HG03175 (cell line): ENCODE measurements around the gene SLC29A2.
"Not testable (repeated sequence)": the region's sequence is repeated elsewhere in the genome, so short reads cannot be mapped to it uniquely, and the experiment has no call there.

Experiments used
- ATAC-seq: cut with Tn5 transposase; IDR thresholded peaks from one replicate; pipeline ENCODE4 v1.9.1; 2021; ENCODE audit warnings: mild to moderate bottlenecking, moderate library complexity; ENCODE audit not compliant: unreplicated experiment

The SLC29A2 gene

GRCh38 chr11:66386171-66387069 lies 14.9 kb upstream of the SLC29A2 start:
- ATAC-seq, result no peak

- ATAC-seq, result not testable (repeated sequence)
Measured at GRCh38 chr11:66384316-66384715, 12.8 kb upstream of the SLC29A2 start.

GRCh38 chr11:66380264-66380663 lies 8.7 kb upstream of the SLC29A2 start:
- ATAC-seq, result not testable (repeated sequence)

DNA sequence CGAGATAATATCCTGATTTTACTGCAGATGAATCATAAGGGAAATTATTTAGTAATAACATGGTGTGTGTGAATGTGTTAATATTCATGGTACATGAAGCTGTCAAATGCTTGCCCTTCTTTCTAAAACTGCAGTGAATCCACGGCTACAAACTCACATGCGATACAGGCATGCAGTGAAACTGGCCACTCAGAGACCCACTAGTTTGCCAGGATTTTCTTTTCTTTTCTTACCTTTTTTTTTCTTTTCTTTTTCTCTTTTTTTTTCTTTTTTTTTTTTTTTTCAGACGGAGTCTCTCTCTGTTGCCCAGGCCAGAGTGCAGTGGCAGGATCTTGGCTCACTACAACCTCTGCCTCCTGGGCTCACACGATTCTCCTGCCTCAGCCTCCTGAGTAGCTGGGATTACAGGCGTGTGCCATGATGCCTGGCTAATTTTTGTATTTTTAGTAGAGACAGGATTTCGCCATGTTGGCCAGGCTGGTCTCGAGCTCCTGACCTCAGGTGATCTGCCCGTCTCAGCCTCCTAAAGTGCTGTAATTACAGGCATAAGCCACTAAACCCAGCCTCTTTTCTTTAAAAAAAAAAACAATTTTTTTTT lies 2.2 kb upstream of the SLC29A2 start:
- ATAC-seq, result not testable (repeated sequence)

- no peak for ATAC-seq
Measured at GRCh38 chr11:66373265-66373664, 1.7 kb upstream of the SLC29A2 start.

- no peak for ATAC-seq
Measured at GRCh38 chr11:66369073-66369894, 2.3 kb downstream of the SLC29A2 start.

GRCh38 chr11:66368484-66368883 lies 3.1 kb downstream of the SLC29A2 start:
- ATAC-seq, result no peak

DNA sequence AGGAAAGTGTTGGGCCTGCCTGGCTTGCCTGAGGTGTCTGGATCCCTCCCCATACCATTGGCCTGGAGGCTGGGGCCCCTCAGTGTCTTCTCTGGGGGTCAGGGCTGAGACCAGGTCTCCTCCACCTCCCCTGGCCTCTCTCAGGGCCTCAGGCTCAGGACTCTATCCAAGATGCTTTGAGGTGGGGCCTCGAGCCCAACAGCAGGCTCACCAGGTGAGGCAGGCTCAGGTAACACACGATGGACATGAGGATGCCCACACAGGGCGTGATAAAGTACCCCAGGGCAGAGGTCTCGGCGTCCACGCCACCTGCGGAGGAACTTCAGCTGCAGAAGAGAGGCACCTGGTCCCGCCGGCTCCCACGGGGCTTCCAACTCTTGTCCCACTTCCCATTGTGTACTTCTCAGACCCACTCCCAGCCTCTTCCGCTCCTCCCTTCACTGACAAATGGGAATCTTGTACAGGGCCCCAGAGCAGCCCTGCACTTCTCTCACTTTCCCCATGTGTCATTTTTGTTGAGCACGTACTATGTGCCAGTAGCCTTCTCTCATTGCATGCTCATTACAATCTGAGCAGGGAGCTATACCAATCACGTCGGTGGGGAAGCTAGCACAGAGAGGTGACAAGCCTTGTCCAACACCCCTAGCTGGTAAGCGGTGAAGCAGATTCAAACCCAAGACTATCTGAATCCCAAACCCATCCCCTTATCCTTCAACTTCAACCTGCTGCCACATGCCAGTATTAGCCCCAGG lies 3.8 kb downstream of the SLC29A2 start:
- no peak for ATAC-seq

DNA sequence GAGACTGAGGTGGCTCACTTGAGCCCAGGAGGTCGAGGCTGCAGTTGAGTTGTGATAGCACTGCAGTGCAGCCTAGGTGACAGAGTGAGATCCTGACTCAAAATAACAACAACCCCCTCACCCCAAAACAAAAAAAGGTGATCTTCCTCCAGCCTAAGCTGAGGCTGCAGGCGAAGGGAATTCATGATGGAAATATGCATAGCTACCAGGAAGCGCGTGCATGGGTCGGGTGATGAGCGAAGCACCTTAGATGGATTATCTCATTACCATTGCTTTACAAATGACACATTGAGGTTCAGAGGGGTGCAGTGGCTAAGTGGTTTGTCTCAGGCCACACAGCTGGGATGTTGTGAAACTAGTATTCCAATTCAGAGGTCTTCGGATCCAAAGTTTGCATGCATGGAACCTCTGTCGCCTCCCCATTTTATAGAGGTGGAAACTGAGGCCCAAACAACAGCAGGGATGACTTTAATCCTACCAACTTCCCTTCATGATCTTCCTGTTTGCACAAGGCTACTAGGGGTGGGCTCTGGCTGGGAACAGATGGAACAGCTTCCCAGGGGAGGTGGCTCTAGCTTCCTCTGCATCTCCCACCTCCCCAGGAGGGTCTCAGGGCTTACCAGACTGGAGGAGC lies 4.6 kb downstream of the SLC29A2 start:
- no peak for ATAC-seq

- ATAC-seq, result no peak
Measured at GRCh38 chr11:66365711-66366619, 5.6 kb downstream of the SLC29A2 start.

GRCh38 chr11:66365166-66365565 lies 6.4 kb downstream of the SLC29A2 start:
- no peak for ATAC-seq

- no peak for ATAC-seq
Measured at GRCh38 chr11:66363805-66364535, 7.6 kb downstream of the SLC29A2 start.

DNA sequence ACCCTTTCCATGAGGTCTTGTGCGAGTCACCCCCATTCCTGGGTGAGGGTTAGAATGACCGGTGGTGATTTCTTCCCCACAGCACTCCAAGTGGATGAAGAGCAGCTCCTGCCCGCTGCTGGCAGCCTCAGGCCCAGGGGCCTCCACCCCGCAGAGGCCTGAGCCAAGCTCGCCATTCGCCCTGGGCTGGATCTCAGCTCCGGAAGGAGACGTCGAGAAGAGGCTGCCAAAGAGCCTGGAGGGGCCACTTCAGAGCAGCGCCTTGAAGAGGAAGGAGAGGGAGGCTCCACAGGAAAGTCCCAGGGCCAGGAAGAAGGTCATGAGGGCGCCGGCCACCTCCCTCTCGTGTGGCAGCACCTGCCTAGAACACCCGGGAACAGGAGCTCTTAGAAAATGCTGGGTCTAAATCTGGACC lies 8.4 kb downstream of the SLC29A2 start:
- no peak for ATAC-seq

GRCh38 chr11:66362481-66363147 lies 8.9 kb downstream of the SLC29A2 start:
- no peak for ATAC-seq

DNA sequence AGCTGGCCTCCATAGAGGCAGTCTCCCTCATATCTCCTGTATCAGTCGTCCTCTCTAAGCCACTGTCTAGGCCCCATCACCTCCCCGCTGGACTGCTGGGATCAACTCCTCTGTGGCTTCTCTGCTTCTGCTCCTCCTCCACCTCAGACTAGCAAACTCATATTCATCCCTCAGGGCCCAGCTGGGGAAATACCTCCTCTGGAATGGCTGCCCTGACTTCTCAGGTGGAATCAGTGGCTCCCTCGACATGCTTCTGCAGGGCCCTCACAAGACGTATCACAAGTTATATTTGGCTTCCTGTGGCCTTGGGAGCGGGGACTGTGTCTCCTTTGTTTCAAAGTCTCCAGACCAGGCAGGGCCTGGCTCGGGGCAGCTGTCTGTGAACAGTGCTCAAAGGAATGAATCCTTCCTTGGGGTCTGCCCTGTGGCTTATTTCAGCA lies 10.0 kb downstream of the SLC29A2 start:
- ATAC-seq, result no peak

DNA sequence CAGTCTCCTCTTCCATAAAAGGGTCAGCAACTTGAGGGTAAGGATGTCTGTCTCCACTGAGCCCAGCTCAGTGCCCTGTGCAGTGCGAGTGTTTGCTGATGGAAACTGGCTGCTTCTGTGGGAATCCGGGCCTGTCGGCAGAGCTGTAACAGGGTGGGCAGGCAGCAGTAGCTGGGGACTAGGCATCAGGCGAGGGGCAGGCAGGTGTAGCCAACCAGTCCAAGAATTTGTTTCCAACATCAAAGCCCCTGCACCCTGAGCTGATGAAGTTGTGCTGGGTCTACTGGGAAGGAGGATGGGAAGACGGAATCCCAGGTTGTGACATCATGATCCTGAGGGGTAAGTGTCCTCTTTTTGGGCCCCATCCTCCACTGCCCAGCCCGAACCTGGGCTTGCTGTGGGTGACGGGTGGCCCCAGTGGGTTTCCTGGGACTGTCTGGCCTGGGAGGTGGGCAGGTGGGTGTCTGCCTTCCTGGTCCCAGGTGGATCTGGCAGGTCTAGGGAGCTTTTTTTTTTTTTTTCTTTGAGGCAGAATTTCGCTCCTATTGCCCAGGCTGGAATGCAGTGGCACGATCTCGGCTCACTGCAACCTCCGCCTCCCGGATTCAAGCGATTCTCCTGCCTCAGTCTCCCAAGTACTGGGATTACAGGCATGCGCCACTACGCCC lies 11.0 kb downstream of the SLC29A2 start:
- ATAC-seq, result no peak

- ATAC-seq, result no peak
Measured at GRCh38 chr11:66359662-66360087, 11.9 kb downstream of the SLC29A2 start.
